ENCODE measurements around the gene LIPG.

- TF ChIP-seq CTCF (IDR thresholded peaks at IDR 0.05; ENCODE audit: insufficient read depth, low read length, poor library complexity, severe bottlenecking): no peak
- TF ChIP-seq EZH2phosphoT487 (conservative IDR thresholded peaks at IDR 0.05; ENCODE audit: low read length): no peak
These were observed 76.4 kb downstream of the LIPG start for GRCh38 chr18:49638209-49638785.
